HEK293 (cell line): ENCODE results near the gene ADRB1.

ENCODE experiments used
- CTCF ChIA-PET: fragments of 350-600 bp; formaldehyde crosslinking; extraction: SDS; loops from one replicate; lab custom pipeline; 2021; ENCODE audit warnings: antibody characterized with exemption; lab: Yijun Ruan, JAX
- POLR2A ChIA-PET: fragments of 300-600 bp; formaldehyde crosslinking; extraction: SDS; loops from one replicate; lab custom pipeline; 2020; ENCODE audit warnings: antibody characterized with exemption, inconsistent platforms; lab: Yijun Ruan, JAX
- H3K27ac ChIP-seq: fragments of 200-500 bp; sonication (Bioruptor generic); 2 replicates; pipeline ENCODE4 v1.5.1; 2014; ENCODE audit warnings: low read depth, low read length, control low read depth, inconsistent platforms; ENCODE audit errors: extremely low read depth
- H3K36me3 ChIP-seq, 2 experiments: fragments of 200-500 bp in 1 of 2; sonication (Bioruptor generic) in 1 of 2; 1 replicate in 1 of 2; 2 replicates in 1 of 2; pipeline ENCODE4 v1.5.1; 2014 to 2017; ENCODE audit warnings: inconsistent platforms in 2 of 2, low read length in 2 of 2; ENCODE audit not compliant: control insufficient read depth in 2 of 2, insufficient read depth in 1 of 2
- H3K4me1 ChIP-seq: fragments of 200-500 bp; sonication (Bioruptor generic); 2 replicates; pipeline ENCODE4 v1.5.1; 2014; ENCODE audit warnings: mild to moderate bottlenecking, low read length, inconsistent platforms; ENCODE audit not compliant: control insufficient read depth, insufficient read depth
- H3K4me3 ChIP-seq: 2 replicates; pipeline ENCODE4 v1.5.1; 2011; ENCODE audit warnings: low read depth, mild to moderate bottlenecking, control low read depth, low read length, moderate library complexity
- H3K9me3 ChIP-seq: fragments of 200-500 bp; sonication (Bioruptor generic); 2 replicates; pipeline ENCODE4 v1.5.1; 2014; ENCODE audit warnings: low read depth, low read length, inconsistent platforms; ENCODE audit not compliant: control insufficient read depth, insufficient read depth
- MEIS1 ChIP-seq: sonication (generic); formaldehyde crosslinking; IDR thresholded peaks from 2 replicates; pipeline ENCODE4 v1.8.1; 2022; ENCODE audit warnings: missing genetic modification reagents, mild to moderate bottlenecking, borderline replicate concordance
- REPIN1 ChIP-seq: fragments of 450-650 bp; formaldehyde crosslinking; IDR thresholded peaks from 2 replicates; pipeline ENCODE4 v1.5.1; 2017; ENCODE audit warnings: missing biosample characterization, missing genetic modification characterization, low read depth
- SP7 ChIP-seq: fragments of 450-650 bp; formaldehyde crosslinking; IDR thresholded peaks from 2 replicates; pipeline ENCODE4 v1.5.1; 2016; ENCODE audit warnings: missing biosample characterization, missing genetic modification characterization
- ZBTB8A ChIP-seq: fragments of 450-650 bp; formaldehyde crosslinking; IDR thresholded peaks from 2 replicates; pipeline ENCODE4 v1.5.1; 2016; ENCODE audit warnings: missing biosample characterization, missing genetic modification characterization
- ZNF132 ChIP-seq: fragments of 450-650 bp; formaldehyde crosslinking; IDR thresholded peaks from 2 replicates; pipeline ENCODE4 v1.5.1; 2017; ENCODE audit warnings: missing biosample characterization, missing genetic modification characterization, borderline replicate concordance
- ZNF16 ChIP-seq: fragments of 450-650 bp; formaldehyde crosslinking; IDR thresholded peaks from 2 replicates; pipeline ENCODE4 v1.5.1; 2016; ENCODE audit warnings: low read depth, missing biosample characterization, missing genetic modification characterization
- ZNF214 ChIP-seq: fragments of 450-650 bp; formaldehyde crosslinking; IDR thresholded peaks from 2 replicates; pipeline ENCODE4 v1.5.1; 2017; ENCODE audit warnings: missing biosample characterization, mild to moderate bottlenecking, missing genetic modification characterization, borderline replicate concordance
- ZNF223 ChIP-seq: fragments of 450-650 bp; formaldehyde crosslinking; IDR thresholded peaks from 2 replicates; pipeline ENCODE4 v1.5.1; 2016; ENCODE audit warnings: missing biosample characterization, missing genetic modification characterization
- ZNF239 ChIP-seq: fragments of 450-650 bp; formaldehyde crosslinking; IDR thresholded peaks from 2 replicates; pipeline ENCODE4 v1.5.1; 2016; ENCODE audit warnings: missing biosample characterization, missing genetic modification characterization
- ZNF302 ChIP-seq: fragments of 450-650 bp; formaldehyde crosslinking; IDR thresholded peaks from 2 replicates; pipeline ENCODE4 v1.5.1; 2016; ENCODE audit warnings: missing biosample characterization, missing genetic modification characterization, low read depth
- ZNF311 ChIP-seq: fragments of 450-650 bp; formaldehyde crosslinking; IDR thresholded peaks from 2 replicates; pipeline ENCODE4 v1.5.1; 2017; ENCODE audit warnings: missing biosample characterization, missing genetic modification characterization, borderline replicate concordance
- ZNF350 ChIP-seq: fragments of 450-650 bp; formaldehyde crosslinking; IDR thresholded peaks from 2 replicates; pipeline ENCODE4 v1.5.0; 2017; ENCODE audit warnings: missing biosample characterization, mild to moderate bottlenecking, missing genetic modification characterization
- ZNF362 ChIP-seq: fragments of 450-650 bp; formaldehyde crosslinking; IDR thresholded peaks from 2 replicates; pipeline ENCODE4 v1.5.1; 2016; ENCODE audit warnings: missing biosample characterization, missing genetic modification characterization
- ZNF449 ChIP-seq: fragments of 450-650 bp; formaldehyde crosslinking; IDR thresholded peaks from 2 replicates; pipeline ENCODE4 v1.5.1; 2017; ENCODE audit warnings: missing biosample characterization, mild to moderate bottlenecking, missing genetic modification characterization, moderate library complexity
- ZNF549 ChIP-seq: fragments of 450-650 bp; IDR thresholded peaks from 2 replicates; pipeline ENCODE4 v1.5.1; 2018; ENCODE audit warnings: missing biosample characterization, missing genetic modification characterization, mild to moderate bottlenecking, inconsistent platforms, moderate library complexity
- ZNF580 ChIP-seq: fragments of 450-650 bp; formaldehyde crosslinking; IDR thresholded peaks from 2 replicates; pipeline ENCODE4 v1.5.1; 2016; ENCODE audit warnings: missing biosample characterization, missing genetic modification characterization
- ZNF596 ChIP-seq: fragments of 450-650 bp; IDR thresholded peaks from 2 replicates; pipeline ENCODE4 v1.5.0; 2018; ENCODE audit warnings: missing biosample characterization, mild to moderate bottlenecking, missing genetic modification characterization, moderate library complexity
- ZNF624 ChIP-seq: fragments of 450-650 bp; formaldehyde crosslinking; IDR thresholded peaks from 2 replicates; pipeline ENCODE4 v1.5.1; 2017; ENCODE audit warnings: missing biosample characterization, missing genetic modification characterization
- ZNF639 ChIP-seq: fragments of 450-650 bp; formaldehyde crosslinking; IDR thresholded peaks from 2 replicates; pipeline ENCODE4 v1.5.1; 2016; ENCODE audit warnings: missing biosample characterization, missing genetic modification characterization
- ZNF76 ChIP-seq: fragments of 450-650 bp; formaldehyde crosslinking; IDR thresholded peaks from 2 replicates; pipeline ENCODE4; 2016; ENCODE audit warnings: low read depth, missing biosample characterization, missing genetic modification characterization, borderline replicate concordance
- ZSCAN16 ChIP-seq: fragments of 450-650 bp; formaldehyde crosslinking; IDR thresholded peaks from 2 replicates; pipeline ENCODE4 v1.5.1; 2016; ENCODE audit warnings: missing biosample characterization, missing genetic modification characterization
- ZSCAN30 ChIP-seq: fragments of 450-650 bp; IDR thresholded peaks from 2 replicates; pipeline ENCODE4 v1.5.1; 2018; ENCODE audit warnings: missing biosample characterization, mild to moderate bottlenecking, missing genetic modification characterization, moderate library complexity
- ZSCAN4 ChIP-seq: fragments of 450-650 bp; formaldehyde crosslinking; IDR thresholded peaks from 2 replicates; pipeline ENCODE4 v1.5.1; 2017; ENCODE audit warnings: missing biosample characterization, missing genetic modification characterization

ADRB1 gene

GRCh38 chr10:114077347-114077746 is 33.7 kb downstream of the ADRB1 start:
- CTCF ChIA-PET, result no interaction called here
- TF ChIP-seq ZSCAN30 (tag by site-specific recombination) (no peak), REPIN1 (tag by site-specific recombination) (no peak), ZNF76 (no peak), ZNF223 (tag by site-specific recombination) (no peak), ZNF16 (tag by site-specific recombination) (no peak), MEIS1 (CRISPR knock-in tag) (no peak), ZSCAN16 (no peak), ZNF549 (no peak), ZNF311 (tag by site-specific recombination) (no peak), ZSCAN4 (tag by site-specific recombination) (no peak), ZNF449 (tag by site-specific recombination) (no peak), ZNF214 (tag by site-specific recombination) (no peak), ZNF362 (no peak), ZNF132 (tag by site-specific recombination) (no peak), ZNF596 (tag by site-specific recombination) (no peak)
- TF ChIP-seq, all 188 proteins: peak for 0
- Histone ChIP-seq H3K4me3 (no peak overlapping the region), H3K36me3 (no peaks in the 10 kb centered on the region), H3K27ac (no peak overlapping the region), H3K4me1 (0 out of 2 replicates have a peak, but pooled peaks cover 3% of the 10 kb centered on the region), H3K9me3 (no peaks in the 10 kb centered on the region)
- POLR2A ChIA-PET, result no interaction called here

- no peak for TF ChIP-seq ZNF239 (tag by site-specific recombination)
- TF ChIP-seq SP7 (tag by site-specific recombination), result no peak
- TF ChIP-seq ZNF624 (tag by site-specific recombination), result no peak
- no peak for TF ChIP-seq ZSCAN4 (tag by site-specific recombination)
- TF ChIP-seq ZNF350 (tag by site-specific recombination), result no peak
- no peak for TF ChIP-seq ZNF639 (tag by site-specific recombination)
- TF ChIP-seq ZBTB8A (tag by site-specific recombination), result no peak
- TF ChIP-seq ZNF302, result no peak
- no peak for TF ChIP-seq ZNF580 (tag by site-specific recombination)
- Histone ChIP-seq H3K27ac (no peak overlapping the region), H3K4me3 (no peak overlapping the region), H3K36me3 (no peaks in the 10 kb centered on the region), H3K4me1 (0 out of 2 replicates have a peak, but pooled peaks cover 3% of the 10 kb centered on the region), H3K9me3 (no peaks in the 10 kb centered on the region)
- ChIA-PET POLR2A (no interaction called here), CTCF (no interaction called here)
Measured at GRCh38 chr10:114077815-114078219, 34.2 kb downstream of the ADRB1 start.
